OCI-LY3 (cell line): ENCODE results near the gene L3MBTL1.

Experiments used
- EZH2phosphoT487 ChIP-seq: fragments of 200-600 bp; shearing (Covaris generic); IDR thresholded peaks from 2 replicates; pipeline ENCODE4 v1.6.1; 2018; ENCODE audit warnings: antibody characterized with exemption, mixed run types, low read depth
- TF ChIP-seq, protein P1 (sequence below): fragments of 200-600, 300-600 bp; sonication (generic); IDR thresholded peaks from 2 replicates; pipeline ENCODE4 v1.5.1; 2014; ENCODE audit warnings: antibody characterized with exemption, low read length, low read depth

DNA sequence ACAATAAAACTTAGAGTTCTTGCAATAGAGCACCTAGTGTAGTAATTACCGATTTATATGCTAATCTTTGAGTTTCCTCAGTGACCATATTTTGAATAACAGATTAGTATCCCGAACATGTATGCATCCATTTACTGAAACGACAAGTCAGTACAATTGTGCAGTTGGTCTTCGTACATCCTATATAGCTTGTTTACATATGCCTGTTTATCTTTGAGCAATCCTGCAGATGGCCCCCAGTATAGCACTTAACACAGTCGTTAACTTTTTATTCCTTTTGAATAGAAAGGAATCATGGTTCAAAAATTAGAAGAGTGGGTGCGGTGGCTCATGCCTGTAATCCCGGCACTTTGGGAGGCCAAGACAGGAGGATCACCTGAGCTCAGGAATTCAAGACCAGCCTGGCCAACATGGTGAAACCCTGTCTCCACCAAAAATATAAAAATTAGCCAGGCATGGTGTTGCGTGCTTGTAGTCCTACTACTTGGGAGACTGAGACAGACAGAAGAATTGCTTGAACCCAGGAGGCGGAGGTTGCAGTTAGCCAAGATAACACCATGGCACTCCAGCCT is 43.2 kb upstream of the L3MBTL1 start:
- TF ChIP-seq, protein P1, sequence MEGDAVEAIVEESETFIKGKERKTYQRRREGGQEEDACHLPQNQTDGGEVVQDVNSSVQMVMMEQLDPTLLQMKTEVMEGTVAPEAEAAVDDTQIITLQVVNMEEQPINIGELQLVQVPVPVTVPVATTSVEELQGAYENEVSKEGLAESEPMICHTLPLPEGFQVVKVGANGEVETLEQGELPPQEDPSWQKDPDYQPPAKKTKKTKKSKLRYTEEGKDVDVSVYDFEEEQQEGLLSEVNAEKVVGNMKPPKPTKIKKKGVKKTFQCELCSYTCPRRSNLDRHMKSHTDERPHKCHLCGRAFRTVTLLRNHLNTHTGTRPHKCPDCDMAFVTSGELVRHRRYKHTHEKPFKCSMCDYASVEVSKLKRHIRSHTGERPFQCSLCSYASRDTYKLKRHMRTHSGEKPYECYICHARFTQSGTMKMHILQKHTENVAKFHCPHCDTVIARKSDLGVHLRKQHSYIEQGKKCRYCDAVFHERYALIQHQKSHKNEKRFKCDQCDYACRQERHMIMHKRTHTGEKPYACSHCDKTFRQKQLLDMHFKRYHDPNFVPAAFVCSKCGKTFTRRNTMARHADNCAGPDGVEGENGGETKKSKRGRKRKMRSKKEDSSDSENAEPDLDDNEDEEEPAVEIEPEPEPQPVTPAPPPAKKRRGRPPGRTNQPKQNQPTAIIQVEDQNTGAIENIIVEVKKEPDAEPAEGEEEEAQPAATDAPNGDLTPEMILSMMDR = no peak
- TF ChIP-seq EZH2phosphoT487 = no peak
